ENCODE measurements around the gene RUNDC3A.

Gene RUNDC3A

GRCh38 chr17:44293509-44294226, 14.7 kb upstream of the RUNDC3A start:
- Histone ChIP-seq H3K9me3 (ENCODE audit: insufficient read depth, low read length, severe bottlenecking) (no peaks in the 10 kb centered on the region), H3K27ac (ENCODE audit: low read length) (no peak overlapping the region), H3K9ac (ENCODE audit: low read depth, low read length) (no peak overlapping the region), H3K4me2 (ENCODE audit: insufficient read depth, low read length) (no peak overlapping the region), H4K20me1 (ENCODE audit: insufficient read depth, low read length) (no peaks in the 10 kb centered on the region), H3K36me3 (ENCODE audit: insufficient read depth, low read length) (no peaks in the 10 kb centered on the region), H3K4me3 (ENCODE audit: low read depth in 1 of 2, low read length in 2 of 2) (no peak overlapping the region), H3K27me3 (ENCODE audit: insufficient read depth, low read length, poor library complexity) (peaks cover 2% of the 10 kb centered on the region), H3K4me1 (ENCODE audit: insufficient read depth, low read length) (no peaks in the 10 kb centered on the region), H3K79me2 (ENCODE audit: insufficient read depth, low read length) (no peaks in the 10 kb centered on the region), H2AFZ (ENCODE audit: low read depth, low read length) (no peak overlapping the region)
- no peak for DNase-seq
- TF ChIP-seq CTCF (IDR thresholded peaks at IDR 0.05; ENCODE audit: borderline replicate concordance, extremely low read depth, low read length, poor library complexity, severe bottlenecking) (no peak), EZH2 (IDR thresholded peaks at IDR 0.05; ENCODE audit: borderline replicate concordance, low read depth, low read length, severe bottlenecking) (no peak)
- no peak for ATAC-seq (ENCODE audit: insufficient read depth, low read depth)

- Histone ChIP-seq H2AFZ (ENCODE audit: low read depth, low read length) (no peak overlapping the region), H3K36me3 (ENCODE audit: insufficient read depth, low read length) (no peaks in the 10 kb centered on the region), H4K20me1 (ENCODE audit: insufficient read depth, low read length) (no peaks in the 10 kb centered on the region), H3K4me3 (ENCODE audit: low read depth in 1 of 2, low read length in 2 of 2) (no peak overlapping the region), H3K27ac (ENCODE audit: low read length) (no peak overlapping the region), H3K79me2 (ENCODE audit: insufficient read depth, low read length) (no peaks in the 10 kb centered on the region), H3K27me3 (ENCODE audit: insufficient read depth, low read length, poor library complexity) (peaks cover 2% of the 10 kb centered on the region), H3K4me1 (ENCODE audit: insufficient read depth, low read length) (no peaks in the 10 kb centered on the region), H3K4me2 (ENCODE audit: insufficient read depth, low read length) (no peak overlapping the region), H3K9ac (ENCODE audit: low read depth, low read length) (no peak overlapping the region), H3K9me3 (ENCODE audit: insufficient read depth, low read length, severe bottlenecking) (no peaks in the 10 kb centered on the region)
- TF ChIP-seq CTCF (IDR thresholded peaks at IDR 0.05; ENCODE audit: borderline replicate concordance, extremely low read depth, low read length, poor library complexity, severe bottlenecking), result no peak
- no peak for TF ChIP-seq EZH2 (IDR thresholded peaks at IDR 0.05; ENCODE audit: borderline replicate concordance, low read depth, low read length, severe bottlenecking)
- DNase-seq (no peak), ATAC-seq (ENCODE audit: insufficient read depth, low read depth) (no peak)
These were observed 10.4 kb upstream of the RUNDC3A start for GRCh38 chr17:44297975-44298374.

GRCh38 chr17:44304651-44305050, 3.8 kb upstream of the RUNDC3A start:
- ATAC-seq (ENCODE audit: insufficient read depth, low read depth) (no peak), DNase-seq (no peak)
- Histone ChIP-seq H3K27ac (ENCODE audit: low read length) (no peak overlapping the region), H3K79me2 (ENCODE audit: insufficient read depth, low read length) (no peaks in the 10 kb centered on the region), H3K27me3 (ENCODE audit: insufficient read depth, low read length, poor library complexity) (no peaks in the 10 kb centered on the region), H3K9me3 (ENCODE audit: insufficient read depth, low read length, severe bottlenecking) (no peaks in the 10 kb centered on the region), H3K4me2 (ENCODE audit: insufficient read depth, low read length) (no peak overlapping the region), H2AFZ (ENCODE audit: low read depth, low read length) (no peak overlapping the region), H3K9ac (ENCODE audit: low read depth, low read length) (no peak overlapping the region), H3K4me1 (ENCODE audit: insufficient read depth, low read length) (peaks cover 19% of the 10 kb centered on the region), H3K36me3 (ENCODE audit: insufficient read depth, low read length) (no peaks in the 10 kb centered on the region), H3K4me3 (ENCODE audit: low read depth in 1 of 2, low read length in 2 of 2) (no peak overlapping the region), H4K20me1 (ENCODE audit: insufficient read depth, low read length) (0 out of 2 replicates have a peak, but pooled peaks cover 3% of the 10 kb centered on the region)
- TF ChIP-seq EZH2 (IDR thresholded peaks at IDR 0.05; ENCODE audit: borderline replicate concordance, low read depth, low read length, severe bottlenecking) (no peak), CTCF (IDR thresholded peaks at IDR 0.05; ENCODE audit: borderline replicate concordance, extremely low read depth, low read length, poor library complexity, severe bottlenecking) (no peak)
